ENCODE measurements around the gene SNAPIN.

Gene SNAPIN

GRCh38 chr1:153680120-153680403, 21.6 kb downstream of the SNAPIN start:
- no peak for TF ChIP-seq CTCF (IDR thresholded peaks at IDR 0.05; ENCODE audit: low read depth, low read length)
- DNase-seq (ENCODE audit: extremely low read depth, low read depth), result no peak

DNA sequence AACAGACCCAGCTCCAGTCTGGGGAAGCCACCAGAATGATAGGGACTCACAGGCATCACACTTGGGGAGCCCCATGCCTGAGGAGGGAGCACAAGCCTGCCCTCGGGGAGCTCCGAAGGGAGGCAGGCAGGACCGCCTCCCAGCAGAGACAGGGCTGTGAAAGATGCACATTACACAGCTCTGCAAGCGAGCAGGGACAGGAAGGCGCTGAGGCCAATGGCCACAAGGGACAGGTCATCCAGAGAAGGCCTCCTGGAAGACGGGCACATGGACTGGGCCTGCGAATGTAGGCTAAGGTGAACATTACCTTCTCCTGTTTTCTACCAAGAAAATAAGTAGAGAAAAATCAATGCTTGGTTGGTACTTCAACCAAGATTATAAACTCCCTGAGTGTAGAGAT, 24.2 kb downstream of the SNAPIN start:
- no peak for TF ChIP-seq CTCF (IDR thresholded peaks at IDR 0.05; ENCODE audit: low read depth, low read length)

GRCh38 chr1:153683854-153684253, 25.4 kb downstream of the SNAPIN start:
- TF ChIP-seq CTCF (IDR thresholded peaks at IDR 0.05; ENCODE audit: low read depth, low read length), result no peak
- DNase-seq (ENCODE audit: extremely low read depth, low read depth), result no peak

More for the DNA sequence above, 24.2 kb downstream of the SNAPIN start:
- DNase-seq (ENCODE audit: extremely low read depth, low read depth), result no peak

DNA sequence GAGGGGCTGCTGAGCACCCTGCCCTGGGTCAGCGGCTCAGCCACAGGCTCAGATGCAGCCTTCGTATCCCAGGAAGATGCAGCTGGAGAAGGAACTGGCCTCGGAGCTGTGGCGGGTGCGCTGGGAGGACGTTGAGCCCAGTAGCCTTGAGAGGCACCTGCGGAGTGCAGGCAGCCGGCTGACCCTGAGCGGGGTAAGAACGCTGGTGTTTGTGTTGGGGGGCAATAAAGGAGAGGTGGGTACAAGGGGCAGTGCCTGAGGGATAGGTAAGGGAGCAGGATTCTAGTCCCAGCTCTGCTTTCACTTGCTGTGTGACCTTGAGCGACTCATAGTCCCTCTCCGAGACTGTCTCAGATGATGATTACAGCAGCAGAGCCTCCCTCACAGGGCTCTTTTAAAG, 26.4 kb downstream of the SNAPIN start:
- no peak for DNase-seq (ENCODE audit: extremely low read depth, low read depth)
- TF ChIP-seq CTCF (IDR thresholded peaks at IDR 0.05; ENCODE audit: low read depth, low read length), result no peak

DNA sequence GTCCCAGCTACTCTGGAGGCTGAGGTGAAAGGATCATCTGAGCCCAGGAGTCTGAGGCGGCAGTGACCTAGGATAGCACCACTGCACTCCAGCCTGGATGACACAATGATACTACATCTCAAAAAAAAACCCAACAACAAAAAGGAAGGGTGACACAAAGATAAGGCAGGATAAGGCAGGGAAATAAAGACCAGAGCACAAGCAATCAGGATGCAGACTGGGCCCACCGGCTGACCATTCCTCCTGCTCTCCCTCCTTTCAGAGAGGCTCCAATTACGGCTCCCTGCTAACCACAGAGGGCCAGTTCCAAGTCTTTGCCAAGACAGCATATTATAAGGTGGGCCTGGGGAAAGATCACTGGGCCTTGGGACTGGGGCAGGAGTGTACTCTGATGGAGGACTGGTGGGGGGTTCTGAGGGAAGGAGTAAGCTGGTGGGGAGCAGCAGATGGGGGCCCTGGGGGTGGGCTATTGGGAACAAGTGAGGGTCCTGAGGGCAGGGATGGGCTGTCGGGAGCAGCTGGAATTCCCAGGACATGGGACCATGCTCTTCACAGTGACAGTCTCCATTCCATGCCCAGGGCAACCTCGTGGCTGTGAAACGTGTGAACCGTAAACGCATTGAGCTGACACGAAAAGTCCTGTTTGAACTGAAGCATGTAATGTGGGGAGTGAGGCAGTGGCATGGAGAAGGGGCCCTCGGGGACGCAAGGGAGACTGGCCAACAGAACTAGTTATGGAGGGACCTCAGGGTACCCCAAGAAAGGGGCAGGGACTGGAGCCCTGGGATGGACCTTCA, 27.2 kb downstream of the SNAPIN start:
- no peak for DNase-seq (ENCODE audit: extremely low read depth, low read depth)
- no peak for TF ChIP-seq CTCF (IDR thresholded peaks at IDR 0.05; ENCODE audit: low read depth, low read length)

DNA sequence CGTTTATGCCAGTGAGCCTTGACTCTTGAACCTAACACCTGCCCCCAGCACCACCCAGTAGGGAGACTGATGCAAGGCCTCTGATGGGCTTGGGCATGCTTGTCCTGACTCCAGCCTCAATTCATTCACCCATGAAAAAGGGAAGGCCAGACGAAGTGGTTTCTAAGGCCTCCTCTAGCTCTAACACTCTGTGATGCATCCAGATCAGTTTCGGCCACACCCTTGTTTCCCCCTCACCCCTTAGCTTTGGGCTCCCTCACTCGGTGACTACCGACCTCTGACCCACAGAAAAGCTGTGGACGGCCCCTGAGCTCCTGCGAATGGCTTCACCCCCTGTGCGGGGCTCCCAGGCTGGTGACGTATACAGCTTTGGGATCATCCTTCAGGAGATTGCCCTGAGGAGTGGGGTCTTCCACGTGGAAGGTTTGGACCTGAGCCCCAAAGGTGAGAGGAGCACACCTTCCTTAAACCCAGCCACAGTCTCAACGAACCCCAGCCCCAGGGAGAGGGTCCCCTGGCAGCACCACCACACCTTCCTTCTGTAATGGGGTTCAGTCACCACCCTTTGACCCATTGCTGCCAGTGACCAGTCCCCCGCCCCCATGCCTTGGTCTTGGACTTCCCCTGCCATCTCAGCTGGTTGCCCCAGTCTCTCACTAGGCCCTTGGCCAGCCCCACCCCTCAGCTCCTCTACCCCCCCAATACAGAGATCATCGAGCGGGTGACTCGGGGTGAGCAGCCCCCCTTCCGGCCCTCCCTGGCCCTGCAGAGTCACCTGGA, 29.0 kb downstream of the SNAPIN start:
- no peak for DNase-seq (ENCODE audit: extremely low read depth, low read depth)
- no peak for TF ChIP-seq CTCF (IDR thresholded peaks at IDR 0.05; ENCODE audit: low read depth, low read length)

DNA sequence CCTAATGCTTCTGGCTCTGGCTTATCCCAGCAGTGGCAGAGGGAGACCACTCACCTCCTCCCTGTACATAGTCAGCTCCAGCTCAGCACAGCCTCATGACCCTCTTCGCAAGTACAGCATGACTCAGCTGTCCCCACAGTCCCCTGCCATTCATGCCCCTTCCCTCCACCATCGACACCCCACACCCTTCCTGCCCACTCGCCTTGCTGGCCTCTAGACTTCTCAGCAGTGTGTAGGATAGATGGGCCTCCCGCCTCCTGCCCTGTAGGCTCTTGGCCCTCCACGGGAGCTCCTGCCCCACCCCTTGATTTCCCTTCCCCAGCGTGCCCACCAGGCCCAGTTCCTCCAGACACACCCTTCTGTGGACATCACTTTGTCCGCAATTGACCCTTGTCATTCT, 29.8 kb downstream of the SNAPIN start:
- no peak for TF ChIP-seq CTCF (IDR thresholded peaks at IDR 0.05; ENCODE audit: low read depth, low read length)
- DNase-seq (ENCODE audit: extremely low read depth, low read depth), result no peak
